Inferior parietal cortex (tissue), 1 donor: ENCODE data around the gene PIK3CB.
"Not testable (repeated sequence)": the region's sequence is repeated elsewhere in the genome, so short reads cannot be mapped to it uniquely, and the experiment has no call there.

Experiments
- DNase-seq: peaks from one replicate; pipeline ENCODE4 v3.0.0-alpha.2; 2016; ENCODE audit errors: extremely low spot score

PIK3CB gene

GRCh38 chr3:138748190-138748589 lies 86.5 kb downstream of the PIK3CB start:
- no peak for DNase-seq

- DNase-seq: no peak
Observed at GRCh38 chr3:138747225-138747624, 87.5 kb downstream of the PIK3CB start.

- DNase-seq: no peak
Observed at GRCh38 chr3:138740072-138740471, 94.7 kb downstream of the PIK3CB start.

GRCh38 chr3:138732456-138732855 lies 102.3 kb downstream of the PIK3CB start:
- DNase-seq: no peak

- no peak for DNase-seq
Observed at GRCh38 chr3:138726946-138727730, 107.6 kb downstream of the PIK3CB start.

GRCh38 chr3:138726042-138726441 lies 108.7 kb downstream of the PIK3CB start:
- DNase-seq: not testable (repeated sequence)

- no peak for DNase-seq
Observed at GRCh38 chr3:138725116-138725515, 109.6 kb downstream of the PIK3CB start.

GRCh38 chr3:138724443-138724842 lies 110.3 kb downstream of the PIK3CB start:
- DNase-seq: no peak

- no peak for DNase-seq
Observed at GRCh38 chr3:138718849-138719248, 115.9 kb downstream of the PIK3CB start.

GRCh38 chr3:138717348-138717747 lies 117.4 kb downstream of the PIK3CB start:
- DNase-seq: no peak

- DNase-seq: no peak
Observed at GRCh38 chr3:138712086-138712485, 122.6 kb downstream of the PIK3CB start.

GRCh38 chr3:138705675-138706074 lies 129.1 kb downstream of the PIK3CB start:
- no peak for DNase-seq

GRCh38 chr3:138696666-138697370 lies 137.9 kb downstream of the PIK3CB start:
- no peak for DNase-seq

GRCh38 chr3:138694287-138695007 lies 140.3 kb downstream of the PIK3CB start:
- no peak for DNase-seq

GRCh38 chr3:138692152-138692551 lies 142.6 kb downstream of the PIK3CB start:
- no peak for DNase-seq

GRCh38 chr3:138691351-138691750 lies 143.4 kb downstream of the PIK3CB start:
- no peak for DNase-seq

GRCh38 chr3:138690036-138690435 lies 144.7 kb downstream of the PIK3CB start:
- DNase-seq: no peak

- DNase-seq: no peak
Observed at GRCh38 chr3:138688871-138689299, 145.8 kb downstream of the PIK3CB start.

GRCh38 chr3:138687236-138687635 lies 147.5 kb downstream of the PIK3CB start:
- DNase-seq: no peak

- peak; percentile 17 for DNase-seq
Observed at GRCh38 chr3:138686771-138687221, 147.9 kb downstream of the PIK3CB start.

- DNase-seq: no peak
Observed at GRCh38 chr3:138684396-138684795, 150.3 kb downstream of the PIK3CB start.

- DNase-seq: no peak
Observed at GRCh38 chr3:138682648-138683047, 152.1 kb downstream of the PIK3CB start.
